NB4 (cell line): ENCODE data around the gene ARL5C.

Experiments used
- CTCF ChIP-seq: IDR thresholded peaks from one replicate; pipeline ENCODE4 v1.5.1; 2012; ENCODE audit warnings: low read depth, low read length
- MYC ChIP-seq: IDR thresholded peaks from 2 replicates; pipeline ENCODE4 v1.6.1; 2011; ENCODE audit warnings: low read depth, low read length
- POLR2A ChIP-seq: IDR thresholded peaks from 2 replicates; pipeline ENCODE4 v1.6.1; 2011; ENCODE audit warnings: mild to moderate bottlenecking; ENCODE audit not compliant: insufficient read length; ENCODE audit errors: extremely low read depth

DNA sequence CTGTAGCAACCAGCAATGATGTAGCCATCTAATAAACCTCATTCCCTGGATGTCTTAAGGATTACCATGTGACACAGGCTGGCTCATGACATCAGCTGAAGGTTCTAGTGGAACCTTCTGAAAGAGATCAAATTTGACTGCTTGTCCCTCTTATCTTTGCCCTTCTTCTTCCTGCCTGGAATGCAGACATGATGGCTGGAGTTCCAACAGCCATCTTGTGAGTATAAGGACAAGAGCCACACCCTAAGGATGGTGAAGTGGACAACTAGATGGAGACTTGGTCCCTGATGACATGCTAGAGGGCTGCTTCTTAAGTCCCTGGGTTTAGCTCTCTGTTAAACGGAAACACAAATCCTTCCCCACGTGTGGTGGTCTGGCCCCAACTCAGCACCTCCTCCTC is 52.1 kb downstream of the ARL5C start:
- no peak for TF ChIP-seq CTCF
- TF ChIP-seq POLR2A: no peak
- no peak for TF ChIP-seq MYC
